ENCODE measurements around the gene ABCA8.

DNA sequence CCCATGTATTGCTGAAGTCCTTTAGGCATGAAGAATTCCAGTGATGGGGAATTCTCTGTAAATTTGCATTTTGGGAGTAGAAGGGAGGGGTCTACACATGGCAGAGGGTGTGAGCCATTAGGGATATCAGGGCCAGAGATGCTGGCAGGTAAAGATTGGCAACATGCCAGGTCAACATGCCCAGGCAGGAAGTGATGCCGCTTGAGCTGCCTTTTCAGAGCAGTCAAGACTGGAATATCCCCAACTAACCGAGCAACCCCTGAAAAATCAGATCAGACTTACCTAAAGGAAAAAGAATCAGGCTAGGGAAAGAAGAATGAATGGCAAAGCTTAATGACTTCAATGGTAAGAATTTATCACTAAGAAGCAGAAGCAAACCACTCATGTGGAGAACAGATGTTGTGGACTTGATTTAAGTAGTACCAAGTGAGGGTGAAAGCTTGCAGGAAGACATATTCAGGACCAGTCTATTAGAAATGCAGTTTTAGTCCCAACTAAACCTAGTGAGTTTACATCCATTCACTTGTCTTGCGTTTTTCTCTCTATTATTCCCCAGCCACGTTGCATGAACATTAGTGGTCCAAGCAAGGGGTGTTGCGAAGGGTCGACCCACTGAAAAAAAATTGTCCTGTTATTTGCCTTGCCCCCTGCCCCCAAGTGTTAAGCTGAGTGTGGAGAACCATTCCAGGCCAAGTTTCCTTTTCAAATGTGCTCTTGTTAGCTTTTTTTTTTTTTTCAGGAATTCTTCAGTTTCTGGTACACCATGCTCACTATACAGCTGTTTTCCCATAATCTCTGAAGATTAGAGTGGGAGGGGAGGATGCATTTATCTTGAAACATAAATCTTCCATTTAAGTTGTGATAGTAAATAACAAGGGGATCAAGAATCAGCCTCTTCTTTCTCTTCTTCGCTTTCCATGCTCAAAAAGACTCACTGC is 105.2 kb downstream of the ABCA8 start:
- TF ChIP-seq POLR2A (IDR thresholded peaks at IDR 0.05; ENCODE audit: low read depth), result no peak
- no peak for TF ChIP-seq POLR2AphosphoS5 (IDR thresholded peaks at IDR 0.05)
- TF ChIP-seq CTCF (IDR thresholded peaks at IDR 0.05), result no peak
